Liver (tissue), 9 donors: Measurements from ENCODE around the gene AKAP13. TPM values are rescaled to one million over a fixed set of nuclear protein-coding genes. Genes with fewer than 3 reads are reported as not detected.

ENCODE experiments used
- DNase-seq: peaks from one replicate; pipeline ENCODE4 v3.0.0-alpha.2; 2017; ENCODE audit warnings: low spot score
- H3K27ac ChIP-seq, 2 donors: one replicate each; pipeline ENCODE4 v1.7.0; 2013; ENCODE audit warnings: inconsistent platforms in 2 of 2, low read length in 2 of 2, control low read depth in 1 of 2, low read depth in 1 of 2, mild to moderate bottlenecking in 1 of 2
- H3K27me3 ChIP-seq, 4 donors: one replicate each; pipeline versions ENCODE4 v1.6.1 to v1.7.0; 2013; ENCODE audit warnings: low read length in 3 of 4, inconsistent platforms in 1 of 4, mild to moderate bottlenecking in 1 of 4, moderate library complexity in 1 of 4; ENCODE audit not compliant: control insufficient read depth in 4 of 4, insufficient read depth in 4 of 4
- H3K36me3 ChIP-seq, 4 donors: one replicate each; pipeline versions ENCODE4 v1.6.1 to v1.7.0; 2013; ENCODE audit warnings: low read length in 3 of 4, mild to moderate bottlenecking in 3 of 4, low read depth in 1 of 4, moderate library complexity in 1 of 4; ENCODE audit not compliant: control insufficient read depth in 4 of 4, insufficient read depth in 3 of 4
- H3K4me1 ChIP-seq, 4 donors: one replicate each; pipeline versions ENCODE4 v1.6.1 to v1.7.0; 2013; ENCODE audit warnings: low read length in 3 of 4, mild to moderate bottlenecking in 3 of 4, moderate library complexity in 1 of 4; ENCODE audit not compliant: control insufficient read depth in 4 of 4, insufficient read depth in 4 of 4
- H3K4me3 ChIP-seq, 3 donors: one replicate each; pipeline versions ENCODE4 v1.6.1 to v1.7.0; 2013; ENCODE audit warnings: low read length in 3 of 3, control low read depth in 1 of 3, low read depth in 1 of 3, mild to moderate bottlenecking in 1 of 3
- H3K9ac ChIP-seq, 2 donors: one replicate each; pipeline ENCODE4 v1.7.0; 2013; ENCODE audit warnings: low read length in 2 of 2, mild to moderate bottlenecking in 2 of 2, moderate library complexity in 2 of 2, control low read depth in 1 of 2, low read depth in 1 of 2
- H3K9me3 ChIP-seq, 4 donors: one replicate each; pipeline versions ENCODE4 v1.6.1 to v1.7.0; 2013; ENCODE audit warnings: low read length in 3 of 4; ENCODE audit not compliant: control insufficient read depth in 4 of 4
- ATF3 ChIP-seq: IDR thresholded peaks from 2 replicates; pipeline ENCODE4 v1.6.1; 2016; ENCODE audit warnings: antibody characterized with exemption
- CTCF ChIP-seq: fragments of 150-350 bp; IDR thresholded peaks from 2 replicates; pipeline ENCODE4 v1.5.1; 2017; ENCODE audit warnings: improper control_type of control experiment, low read depth, low read length; ENCODE audit not compliant: missing input control
- EGR1 ChIP-seq, 2 donors: IDR thresholded peaks; 2 replicates each; pipeline ENCODE4 v1.6.1; 2016 to 2018; ENCODE audit warnings: antibody characterized with exemption in 2 of 2, low read depth in 2 of 2
- FOXA1 ChIP-seq: IDR thresholded peaks from 2 replicates; pipeline ENCODE4 v1.6.1; 2016; ENCODE audit warnings: antibody characterized with exemption
- GABPA ChIP-seq, 2 donors: IDR thresholded peaks in 1 of 2; conservative IDR thresholded peaks in 1 of 2; 2 replicates each; pipeline ENCODE4 v1.6.1; 2016; ENCODE audit warnings: antibody characterized with exemption in 2 of 2, mild to moderate bottlenecking in 1 of 2, moderate library complexity in 1 of 2
- HNF4A ChIP-seq, 2 donors: conservative IDR thresholded peaks; 2 replicates each; pipeline ENCODE4 v1.6.1; 2016; ENCODE audit warnings: antibody characterized with exemption in 2 of 2, mild to moderate bottlenecking in 2 of 2
- HNF4G ChIP-seq: IDR thresholded peaks from 2 replicates; pipeline ENCODE4 v1.6.1; 2016; ENCODE audit warnings: antibody characterized with exemption
- JUND ChIP-seq, 2 donors: IDR thresholded peaks; 2 replicates each; pipeline ENCODE4 v1.6.1; 2016; ENCODE audit warnings: antibody characterized with exemption in 2 of 2
- MAX ChIP-seq: IDR thresholded peaks from 2 replicates; pipeline ENCODE4 v1.6.1; 2016; ENCODE audit warnings: antibody characterized with exemption
- NR2F2 ChIP-seq: IDR thresholded peaks from 2 replicates; pipeline ENCODE4 v1.6.1; 2016; ENCODE audit warnings: antibody characterized with exemption
- RAD21 ChIP-seq, 2 donors: IDR thresholded peaks; 2 replicates each; pipeline ENCODE4 v1.6.1; 2016; ENCODE audit warnings: antibody characterized with exemption in 2 of 2, mild to moderate bottlenecking in 2 of 2
- REST ChIP-seq: IDR thresholded peaks from 2 replicates; pipeline ENCODE4 v1.6.1; 2016; ENCODE audit warnings: antibody characterized with exemption, mild to moderate bottlenecking
- RXRA ChIP-seq, 2 donors: IDR thresholded peaks; 2 replicates each; pipeline ENCODE4 v1.6.1; 2017 to 2018; ENCODE audit warnings: antibody characterized with exemption in 2 of 2, mild to moderate bottlenecking in 1 of 2
- SP1 ChIP-seq: IDR thresholded peaks from 2 replicates; pipeline ENCODE4 v1.6.1; 2018; ENCODE audit warnings: antibody characterized with exemption, mild to moderate bottlenecking
- TAF1 ChIP-seq: conservative IDR thresholded peaks from 2 replicates; pipeline ENCODE4 v1.6.1; 2016; ENCODE audit warnings: antibody characterized with exemption, mild to moderate bottlenecking
- YY1 ChIP-seq: IDR thresholded peaks from 2 replicates; pipeline ENCODE4 v1.6.1; 2016; ENCODE audit warnings: antibody characterized with exemption, mild to moderate bottlenecking
- ZBTB33 ChIP-seq: IDR thresholded peaks from 2 replicates; pipeline ENCODE4 v1.6.1; 2016; ENCODE audit warnings: antibody characterized with exemption
- WGBS: extraction: QIAGEN DNeasy Blood & Tissue Kit; methylation state at CpG from one replicate; pipeline ENCODE4 v1.1.7; 2013; 5-methylcytosine and 5-hydroxymethylcytosine counted together
- polyA plus RNA-seq, 2 donors: library from polyadenylated mRNA; stranded (reverse) in 1 of 2; unstranded in 1 of 2; fragments of 200-250 nt in 1 of 2; fragments of >200 nt in 1 of 2; fragmentation: Nextera tagmentation in 1 of 2; extraction: Ambion mirVana in 1 of 2; gene quantifications; one replicate each; pipeline versions ENCODE4 v1.2.1 to v1.2.3, GENCODE V29; 2013 to 2015
- total RNA-seq, 2 donors: library from RNA; depleted of rRNA; stranded (reverse); fragments of >200 nt; gene quantifications; one replicate each; pipeline ENCODE4 v1.2.3, GENCODE V29; 2014
- donor health status: healthy.
- donor health status: healthy.
- donor health status: healthy.
- donor health status: healthy.
- donor health status: healthy.

Gene AKAP13
- total and polyA plus RNA-seq, 4 donors = 18.6 to 92.3 (median 37.4) TPM

GRCh38 chr15:85500060-85500708, 119.8 kb downstream of the AKAP13 start:
- Histone ChIP-seq H3K27me3 (no peaks in the 10 kb centered on the region), H3K27ac (no peak overlapping the region), H3K4me3 (no peak overlapping the region), H3K9ac (no peak overlapping the region), H3K4me1 (peaks cover 2 to 10% (median 7%) of the 10 kb centered on the region in 4 donors), H3K9me3 (no peaks in the 10 kb centered on the region), H3K36me3 (no peaks in the 10 kb centered on the region)
- DNase-seq = no peak
- 72% methylated on average over 6 of the region's 6 CpGs for WGBS
- no peak for TF ChIP-seq RAD21 (IDR thresholded peaks at IDR 0.05)
- no peak for TF ChIP-seq GABPA (IDR thresholded peaks at IDR 0.05 in 1 of 2, conservative IDR thresholded peaks at IDR 0.05 in 1 of 2)
- TF ChIP-seq EGR1 (IDR thresholded peaks at IDR 0.05; ENCODE audit: low read depth in 2 of 2) = no peak
- TF ChIP-seq JUND (IDR thresholded peaks at IDR 0.05) = no peak
- no peak for TF ChIP-seq REST
- no peak for TF ChIP-seq ZBTB33
- TF ChIP-seq RXRA (IDR thresholded peaks at IDR 0.05) = no peak
- no peak for TF ChIP-seq ATF3
- TF ChIP-seq TAF1 = no peak
- no peak for TF ChIP-seq HNF4A (conservative IDR thresholded peaks at IDR 0.05)
- no peak for TF ChIP-seq YY1
- TF ChIP-seq CTCF = no peak
- no peak for TF ChIP-seq NR2F2
- TF ChIP-seq FOXA1 = no peak
- TF ChIP-seq HNF4G = no peak
- no peak for TF ChIP-seq SP1
- no peak for TF ChIP-seq MAX
